ENCODE data around the gene SPRY4.
"Not testable (repeated sequence)": the region's sequence is repeated elsewhere in the genome, so short reads cannot be mapped to it uniquely, and the experiment has no call there.

Gene SPRY4

GRCh38 chr5:142314606-142315005, 10.2 kb downstream of the SPRY4 start:
- no peak for DNase-seq (ENCODE audit: low read depth in 2 of 2)

DNA sequence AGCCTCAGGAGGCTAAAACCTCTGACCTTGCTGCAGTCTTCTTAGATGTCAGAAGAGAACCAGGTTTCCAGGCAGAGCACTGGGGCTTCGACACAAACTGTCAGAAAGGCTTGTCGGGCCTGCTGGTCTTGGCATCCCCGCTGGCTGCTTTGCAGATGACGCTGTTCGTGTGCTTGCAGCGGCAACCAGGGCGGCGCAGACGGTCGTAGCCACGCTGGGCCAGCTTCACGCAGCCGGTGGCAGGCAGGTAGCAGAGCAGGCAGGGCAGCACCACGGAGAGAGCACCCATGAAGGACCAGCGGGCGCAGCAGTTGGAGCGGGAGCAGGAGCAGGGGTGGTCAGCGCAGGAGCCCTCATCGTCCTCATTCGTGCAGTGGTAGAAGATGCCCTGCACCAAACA, 10.7 kb downstream of the SPRY4 start:
- no peak for DNase-seq (ENCODE audit: low read depth in 2 of 2)

- no peak for DNase-seq (ENCODE audit: low read depth in 2 of 2)
Observed at GRCh38 chr5:142313682-142314081, 11.1 kb downstream of the SPRY4 start.

- no peak for DNase-seq (ENCODE audit: low read depth in 2 of 2)
Observed at GRCh38 chr5:142313275-142313674, 11.5 kb downstream of the SPRY4 start.

GRCh38 chr5:142312399-142312798, 12.4 kb downstream of the SPRY4 start:
- no peak for DNase-seq (ENCODE audit: low read depth in 2 of 2)

- no peak for DNase-seq (ENCODE audit: low read depth in 2 of 2)
Observed at GRCh38 chr5:142311725-142312124, 13.1 kb downstream of the SPRY4 start.

DNA sequence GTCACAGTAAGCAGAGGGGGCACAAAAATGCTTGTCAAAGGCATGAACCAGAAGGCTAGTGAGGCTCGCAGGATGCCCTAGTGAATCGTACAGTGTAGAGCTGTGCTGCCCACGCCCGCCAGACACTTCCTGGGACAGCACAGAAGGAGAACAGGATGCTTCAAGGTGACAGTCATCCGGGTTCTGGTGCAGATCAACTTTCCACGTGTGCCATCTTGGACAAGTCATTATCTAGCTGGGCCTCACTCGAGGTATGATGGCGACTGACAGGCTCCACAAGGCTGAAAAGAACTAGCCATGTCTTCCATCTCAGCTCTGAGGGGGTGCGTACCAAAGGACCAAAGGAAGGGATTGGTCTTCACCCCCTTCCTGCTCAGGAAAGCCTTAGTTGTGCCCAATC, 14.0 kb downstream of the SPRY4 start:
- no peak for DNase-seq (ENCODE audit: low read depth in 2 of 2)

GRCh38 chr5:142309747-142310318, 15.0 kb downstream of the SPRY4 start:
- DNase-seq (ENCODE audit: low read depth in 2 of 2) = no peak

- DNase-seq (ENCODE audit: low read depth in 2 of 2) = no peak
Observed at GRCh38 chr5:142308358-142308757, 16.5 kb downstream of the SPRY4 start.

DNA sequence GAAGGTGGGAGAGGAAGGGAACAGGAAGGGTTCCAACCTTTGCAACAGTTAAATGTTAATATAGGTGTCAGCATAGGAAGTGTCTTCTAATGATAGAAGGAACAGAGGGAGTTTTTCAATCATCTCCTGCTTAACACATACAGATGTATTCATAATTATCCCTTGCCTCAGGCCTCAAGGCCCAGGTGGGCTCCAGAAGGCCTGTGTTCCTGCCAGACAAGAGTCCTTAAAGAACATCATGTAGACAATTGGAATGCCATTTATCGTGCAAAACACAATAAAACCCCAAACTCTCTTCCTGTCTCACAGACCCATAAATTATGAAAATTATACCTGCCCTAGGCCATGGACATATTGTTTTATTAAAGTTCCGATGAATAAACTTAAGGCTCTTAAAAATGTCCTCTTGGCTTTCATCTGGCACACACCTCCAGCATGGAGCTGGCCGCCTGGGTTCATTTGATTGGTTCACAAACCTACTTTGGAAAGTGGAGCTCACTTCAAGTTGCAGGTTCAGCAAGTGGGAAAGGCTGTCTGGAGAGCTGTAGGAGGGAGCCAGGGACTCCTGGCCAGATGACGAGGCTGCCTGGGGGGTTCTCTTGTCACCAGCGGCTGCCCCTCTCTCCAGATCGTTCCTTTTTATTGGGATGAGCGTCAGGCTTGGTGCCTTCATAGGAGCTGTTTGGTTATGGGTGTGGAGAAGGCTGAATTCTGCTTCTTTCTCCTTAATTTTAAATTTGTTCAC, 17.5 kb downstream of the SPRY4 start:
- DNase-seq (ENCODE audit: low read depth in 2 of 2) = no peak

DNA sequence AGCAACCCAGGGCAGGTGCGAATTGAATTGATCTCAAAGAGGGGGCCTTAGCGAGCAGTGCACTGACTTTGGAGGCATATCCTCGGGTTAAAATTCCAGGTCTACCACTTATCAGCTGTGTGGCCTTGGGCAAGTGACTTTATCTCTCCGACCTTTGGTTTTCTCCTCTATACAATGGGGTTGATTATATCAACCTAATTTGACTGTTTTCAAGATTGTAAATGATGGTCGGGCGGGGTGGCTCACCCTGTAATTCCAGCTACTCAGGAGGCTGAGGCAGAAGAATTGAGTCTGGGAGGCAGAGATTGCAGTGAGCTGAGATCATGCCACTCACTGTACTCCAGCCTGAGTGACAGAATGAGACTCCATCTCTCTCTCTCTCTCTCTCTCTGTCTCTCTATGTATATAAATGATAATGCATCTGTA, 18.7 kb downstream of the SPRY4 start:
- no peak for DNase-seq (ENCODE audit: low read depth in 2 of 2)

GRCh38 chr5:142305211-142305610, 19.6 kb downstream of the SPRY4 start:
- DNase-seq (ENCODE audit: low read depth in 2 of 2) = no peak

DNA sequence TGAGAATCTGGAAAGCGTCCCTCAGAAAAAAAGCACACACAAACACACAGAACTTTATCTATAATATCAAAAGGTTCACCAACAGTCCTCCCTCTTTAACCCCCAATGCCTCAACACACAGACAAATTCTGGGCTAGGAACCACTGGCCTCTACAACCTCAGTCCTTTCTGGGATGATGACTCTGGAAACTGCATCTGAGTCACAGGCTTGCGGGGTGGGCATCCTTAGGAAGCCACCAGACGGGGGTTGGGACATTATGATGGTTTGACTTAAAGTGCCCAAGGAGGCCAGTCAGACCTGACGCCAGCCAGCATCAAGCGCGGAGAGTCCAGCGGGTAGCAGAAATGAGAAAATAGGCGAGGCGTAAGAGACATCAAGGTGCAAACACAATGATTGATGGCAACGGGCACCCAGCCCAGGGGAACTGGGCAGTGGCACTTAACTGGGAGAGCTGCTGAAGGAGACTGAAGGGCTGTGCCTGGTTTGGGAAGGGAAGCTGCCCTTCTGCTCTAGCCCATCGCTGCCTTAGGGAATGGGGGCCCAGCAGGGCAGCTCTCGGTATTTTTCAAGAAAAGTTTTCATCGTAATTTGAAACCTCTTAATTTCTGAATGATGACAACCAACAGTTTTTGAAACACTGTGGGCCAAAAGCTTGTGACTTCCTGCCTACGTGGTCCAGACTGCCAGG, 20.7 kb downstream of the SPRY4 start:
- no peak for DNase-seq (ENCODE audit: low read depth in 2 of 2)

GRCh38 chr5:142303565-142303964, 21.3 kb downstream of the SPRY4 start:
- DNase-seq (ENCODE audit: low read depth in 2 of 2) = no peak

DNA sequence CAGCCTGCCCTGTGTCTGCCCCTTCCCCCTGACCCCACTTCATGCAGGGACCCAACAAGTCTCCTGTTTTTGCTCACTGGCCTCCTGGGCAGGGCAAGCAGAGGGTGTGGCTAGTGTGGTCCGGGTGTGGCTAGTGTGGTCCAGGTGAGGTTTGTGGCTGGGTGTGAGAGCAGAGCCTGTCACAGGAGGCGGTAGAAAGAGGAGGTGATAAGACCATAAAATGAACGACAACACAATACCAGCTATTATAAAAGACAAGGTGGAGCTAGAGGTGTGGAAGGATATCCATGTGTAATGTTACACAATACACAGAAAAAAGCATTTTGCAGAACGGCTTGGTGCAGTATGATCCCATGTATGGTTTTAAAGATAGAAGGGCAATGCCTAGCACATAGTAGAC, 23.3 kb downstream of the SPRY4 start:
- no peak for DNase-seq (ENCODE audit: low read depth in 2 of 2)

DNA sequence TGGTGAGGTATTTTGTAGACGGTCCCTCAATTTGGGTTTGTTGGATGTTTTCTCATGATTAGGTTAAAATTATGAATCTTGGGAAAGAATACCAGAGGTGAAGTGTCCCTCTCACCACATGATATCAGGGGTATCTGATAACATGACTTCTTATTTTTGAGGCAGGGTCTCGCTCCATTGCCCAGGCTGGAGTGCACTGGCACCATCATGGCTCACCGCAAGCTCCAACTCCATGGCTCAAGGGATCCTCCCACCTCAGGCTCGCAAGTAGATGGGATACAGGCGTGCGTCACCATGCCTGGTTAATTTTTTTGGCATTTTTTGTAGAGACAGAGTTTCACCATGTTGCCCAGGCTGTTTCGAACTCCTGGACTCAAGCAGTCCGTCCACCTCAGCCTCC, 24.1 kb downstream of the SPRY4 start:
- DNase-seq (ENCODE audit: low read depth in 2 of 2) = no peak

DNA sequence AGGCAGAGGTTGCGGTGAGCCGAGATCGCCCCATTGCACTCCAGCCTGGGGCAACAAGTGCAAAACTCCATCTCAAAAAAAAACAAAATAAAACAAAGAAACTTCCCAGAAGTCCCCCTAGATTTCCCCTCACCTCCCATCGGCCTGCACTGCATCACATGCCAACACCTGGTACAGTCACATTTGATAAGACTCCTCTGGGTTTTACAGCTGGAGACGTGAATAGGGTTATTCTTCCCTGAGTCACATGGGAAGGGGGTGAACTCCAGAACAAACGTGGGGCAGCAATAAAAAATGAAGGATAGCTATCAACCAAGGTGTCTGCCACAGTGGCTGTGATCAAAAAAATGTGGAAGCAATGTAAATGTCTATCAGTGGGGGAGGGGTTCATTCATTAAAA, 26.0 kb downstream of the SPRY4 start:
- no peak for DNase-seq (ENCODE audit: low read depth in 2 of 2)

DNA sequence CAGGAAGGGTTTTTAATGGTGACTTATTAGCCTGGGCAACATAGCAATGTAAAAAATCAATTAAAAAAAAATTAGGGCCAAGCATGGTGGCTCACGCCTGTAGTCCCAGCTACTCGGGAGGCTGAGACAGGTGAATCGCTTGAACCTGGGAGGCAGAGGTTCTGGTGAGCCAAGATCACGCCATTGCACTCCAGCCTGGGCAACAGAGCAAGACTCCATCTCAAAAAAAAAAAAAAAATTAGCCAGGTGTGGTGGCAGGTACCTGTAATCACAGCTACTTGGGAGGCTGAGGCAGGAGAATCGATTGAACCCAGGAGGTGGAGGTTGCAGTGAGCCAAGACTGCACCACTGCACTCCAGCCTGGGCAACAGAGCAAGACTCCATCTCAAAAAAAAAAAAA, 27.0 kb downstream of the SPRY4 start:
- DNase-seq (ENCODE audit: low read depth in 2 of 2) = not testable (repeated sequence)

GRCh38 chr5:142296914-142297417, 27.9 kb downstream of the SPRY4 start:
- DNase-seq (ENCODE audit: low read depth in 2 of 2) = no peak

GRCh38 chr5:142295960-142296860, 28.6 kb downstream of the SPRY4 start:
- no peak for DNase-seq (ENCODE audit: low read depth in 2 of 2)

- DNase-seq (ENCODE audit: low read depth in 2 of 2) = no peak
Observed at GRCh38 chr5:142295084-142295758, 29.6 kb downstream of the SPRY4 start.
